ENCODE measurements around the gene FER.

DNA sequence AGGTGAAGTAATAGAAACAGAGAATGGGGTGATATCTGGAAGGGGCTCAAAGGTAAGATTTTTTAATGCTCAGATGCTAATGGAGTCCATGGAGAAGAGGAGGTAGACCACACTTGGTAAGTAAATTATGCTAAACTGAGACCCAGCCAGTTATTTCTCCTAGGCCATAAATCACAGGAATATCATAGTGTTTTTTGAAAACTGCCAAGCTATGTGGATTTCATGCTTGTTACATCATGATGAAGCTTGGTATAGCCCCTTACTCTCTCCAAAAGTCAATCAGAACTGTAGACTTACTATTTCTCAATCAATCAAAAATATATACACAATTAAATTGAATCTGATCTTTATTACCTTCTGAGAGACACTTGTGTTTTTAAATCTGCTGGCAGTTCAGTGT is 409.2 kb downstream of the FER start:
- TF ChIP-seq CTCF (IDR thresholded peaks at IDR 0.05; ENCODE audit: poor library complexity): no peak
- no peak for TF ChIP-seq EZH2phosphoT487 (IDR thresholded peaks at IDR 0.05; ENCODE audit: low read depth, severe bottlenecking, unreplicated experiment)
- TF ChIP-seq EZH2 (IDR thresholded peaks at IDR 0.05; ENCODE audit: borderline replicate concordance): no peak
